Activated naive CD4-positive, alpha-beta T cell treated with anti-CD3 and anti-CD28 coated beads, Interleukin-2, amount 50 U/mL, for 16 hours (primary cell): ENCODE results near the gene PGM5.

Source experiments
- DNase-seq: peaks from one replicate; pipeline ENCODE4 v3.0.0-alpha.2; 2020

PGM5 gene

DNA sequence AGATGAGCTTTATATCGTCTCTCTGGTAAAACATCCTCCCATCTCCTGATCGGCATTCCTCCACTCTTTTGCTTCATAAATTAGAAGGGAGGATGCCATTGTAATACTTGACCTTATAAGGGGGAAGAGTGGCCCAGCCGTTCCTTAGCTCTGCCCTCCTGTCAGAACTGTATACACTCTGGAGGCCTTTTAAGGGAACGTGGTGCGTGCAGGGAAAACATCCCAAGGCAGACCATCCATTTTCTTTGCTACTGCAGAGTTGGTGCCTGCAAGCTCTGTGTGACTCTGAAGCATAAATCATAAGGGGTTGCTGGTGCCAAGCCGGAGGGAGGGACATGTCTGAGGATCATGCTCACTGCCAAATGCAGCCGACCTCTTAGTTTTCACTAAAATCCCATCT lies 90.4 kb downstream of the PGM5 start:
- DNase-seq: no peak

- no peak for DNase-seq
These were observed 91.2 kb downstream of the PGM5 start for GRCh38 chr9:68447611-68448010.

DNA sequence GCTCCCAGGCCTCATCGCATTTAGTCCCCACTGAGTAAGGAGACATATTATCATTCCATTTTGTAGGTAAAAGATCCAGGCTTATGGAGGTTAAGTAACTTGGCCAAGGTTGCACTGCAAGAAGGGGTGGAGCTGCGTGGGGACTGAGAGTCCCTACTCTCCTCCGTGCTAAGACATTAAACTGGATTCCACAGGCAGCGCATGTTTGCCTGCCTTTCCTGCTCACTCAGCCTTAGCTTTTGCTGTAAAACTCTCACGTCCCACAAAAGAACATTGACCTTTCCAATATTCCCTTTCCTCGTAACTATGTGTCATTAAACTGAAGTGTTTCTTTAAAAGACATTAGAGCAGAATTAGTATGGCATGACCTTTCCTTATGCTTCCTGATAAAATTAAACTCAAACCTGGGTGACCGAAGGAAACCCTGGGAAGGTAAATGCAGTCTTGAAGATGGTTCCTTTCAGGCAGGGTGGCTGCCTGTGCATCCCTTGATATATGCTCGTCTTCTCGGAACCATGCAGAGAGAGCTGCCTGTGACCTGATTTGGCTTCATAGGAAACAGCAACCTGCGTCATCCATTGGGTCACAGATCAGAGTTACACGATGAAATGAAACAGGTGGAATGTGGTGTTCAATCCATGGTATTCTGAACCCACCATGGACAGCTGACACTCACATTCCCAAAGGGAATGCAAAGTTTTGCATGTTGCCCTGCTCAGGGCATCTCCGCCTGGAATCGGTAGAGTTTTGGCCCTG lies 98.3 kb downstream of the PGM5 start:
- no peak for DNase-seq

DNA sequence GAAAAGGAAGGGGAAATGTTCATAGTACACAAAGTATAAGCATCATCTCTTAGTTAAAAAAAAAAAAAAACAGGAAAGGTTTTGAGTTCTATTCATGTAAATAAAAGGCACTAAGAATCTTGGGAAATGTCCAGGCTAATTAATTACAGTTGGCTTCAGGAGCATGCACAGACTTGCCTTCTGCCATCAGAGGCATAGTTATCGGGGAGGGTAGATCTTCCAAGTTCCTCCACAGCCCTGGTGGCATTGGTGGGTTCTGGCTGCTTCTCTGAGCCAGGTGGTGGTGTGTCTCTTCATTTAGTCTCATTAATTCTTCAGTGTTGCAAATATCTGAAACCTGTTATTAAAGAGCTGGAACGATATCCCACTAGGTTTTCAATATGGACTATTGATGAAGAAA lies 99.0 kb downstream of the PGM5 start:
- DNase-seq: no peak

GRCh38 chr9:68457803-68458202 lies 101.4 kb downstream of the PGM5 start:
- no peak for DNase-seq

DNA sequence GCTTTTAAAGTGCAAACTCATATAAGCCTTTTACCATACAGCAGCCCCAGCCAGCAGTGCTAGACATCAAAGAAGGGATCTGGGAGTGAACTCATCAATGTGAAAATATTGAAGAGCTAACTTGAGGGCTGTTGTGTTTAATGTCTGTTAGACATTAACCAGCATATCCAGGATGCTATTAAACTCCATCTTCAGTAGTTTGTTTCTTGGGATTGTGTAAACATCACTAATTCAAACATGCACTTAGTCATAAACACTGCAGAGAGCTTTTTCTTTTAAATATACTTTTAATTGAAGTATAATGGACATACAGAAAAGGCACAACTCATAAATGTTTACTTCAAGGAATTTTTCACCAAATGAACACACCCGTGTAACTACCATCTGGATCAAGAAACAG lies 102.5 kb downstream of the PGM5 start:
- no peak for DNase-seq

DNA sequence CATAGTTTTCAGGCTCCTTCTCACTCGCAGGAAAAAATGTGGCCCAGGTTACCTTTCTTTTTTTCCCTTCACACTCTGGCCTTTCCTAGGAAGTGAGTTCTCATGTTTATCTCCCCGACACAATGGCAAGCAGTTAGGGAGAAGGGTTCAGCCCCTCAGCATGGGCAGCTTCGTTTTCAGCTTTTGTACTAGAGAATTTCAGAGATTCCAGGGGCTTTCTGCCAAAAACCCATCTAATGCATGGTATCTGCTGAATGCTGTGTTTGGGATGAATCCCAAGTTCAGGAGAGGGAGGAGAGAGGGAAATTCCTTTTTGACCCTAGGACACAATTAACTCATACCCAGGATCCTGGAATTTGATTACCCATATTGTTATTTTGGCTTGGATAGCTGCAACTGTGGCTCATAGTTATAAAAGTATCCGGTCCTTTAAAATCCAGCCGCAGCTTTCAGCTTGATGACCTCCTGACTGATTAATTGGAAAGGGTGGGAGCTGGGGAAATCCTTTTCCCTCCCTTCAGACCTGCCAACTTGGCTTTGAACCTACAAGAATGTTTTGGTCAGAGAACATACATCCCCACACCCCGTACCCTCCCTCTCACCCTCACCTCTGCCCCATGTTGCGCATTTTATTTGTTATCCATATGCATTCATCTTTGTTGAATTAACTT lies 105.8 kb downstream of the PGM5 start:
- no peak for DNase-seq

DNA sequence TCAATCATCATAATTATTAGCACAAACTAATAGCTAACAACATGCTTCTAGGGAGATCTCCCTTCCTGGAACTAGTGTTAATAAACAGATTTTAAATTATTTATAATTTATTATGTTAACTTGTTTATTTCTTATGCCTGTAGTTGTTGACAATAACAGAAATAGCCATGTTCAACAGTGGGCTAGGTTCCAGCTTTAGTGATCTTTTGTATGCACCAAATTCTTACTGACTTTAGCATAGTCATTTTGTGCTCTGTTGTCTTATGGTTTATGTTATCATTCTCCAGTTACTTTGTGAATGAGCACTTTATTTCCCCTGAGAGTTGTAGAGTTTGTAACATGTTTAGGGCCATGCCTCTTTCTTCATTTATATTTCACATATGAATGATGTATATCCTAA lies 113.7 kb downstream of the PGM5 start:
- DNase-seq: no peak

DNA sequence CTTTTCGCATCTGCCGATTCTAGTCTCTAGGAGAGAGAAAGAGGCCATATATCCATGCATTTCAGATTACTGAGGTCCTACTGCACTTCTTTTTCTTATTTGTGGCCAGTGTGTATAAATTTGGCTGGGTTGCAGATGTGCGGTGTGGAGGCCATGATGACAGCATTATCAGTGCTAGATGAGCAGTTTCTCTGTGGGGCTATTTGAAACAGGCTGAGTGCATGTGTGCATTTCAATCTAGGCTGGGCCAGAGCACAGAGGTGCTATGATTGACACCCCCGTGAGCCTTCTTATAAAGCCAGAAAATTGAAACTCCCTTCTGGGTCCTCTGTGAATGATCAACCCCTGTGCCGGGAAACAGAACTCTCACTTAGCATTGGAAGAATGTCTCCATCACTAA lies 114.2 kb downstream of the PGM5 start:
- no peak for DNase-seq

DNA sequence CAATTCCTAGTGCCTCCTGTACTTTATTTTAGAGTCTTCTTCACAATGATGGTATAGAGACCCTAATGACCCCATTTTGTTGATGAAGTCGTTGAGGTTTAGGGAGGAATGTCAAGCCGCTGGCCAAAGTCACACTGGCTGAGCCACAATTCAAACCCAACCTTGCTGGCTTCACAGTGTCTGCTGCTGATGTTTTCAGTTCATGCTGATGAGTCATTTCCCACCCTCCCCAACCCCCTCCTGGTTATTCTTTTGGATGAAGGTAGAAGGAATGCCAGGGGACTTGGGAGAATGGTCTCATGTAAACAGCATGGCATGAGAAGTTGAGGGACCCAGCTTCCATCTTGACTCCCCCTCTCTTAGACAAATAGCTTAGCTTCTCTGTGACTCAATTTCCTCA lies 115.7 kb downstream of the PGM5 start:
- no peak for DNase-seq

GRCh38 chr9:68473790-68474189 lies 117.4 kb downstream of the PGM5 start:
- DNase-seq: no peak

DNA sequence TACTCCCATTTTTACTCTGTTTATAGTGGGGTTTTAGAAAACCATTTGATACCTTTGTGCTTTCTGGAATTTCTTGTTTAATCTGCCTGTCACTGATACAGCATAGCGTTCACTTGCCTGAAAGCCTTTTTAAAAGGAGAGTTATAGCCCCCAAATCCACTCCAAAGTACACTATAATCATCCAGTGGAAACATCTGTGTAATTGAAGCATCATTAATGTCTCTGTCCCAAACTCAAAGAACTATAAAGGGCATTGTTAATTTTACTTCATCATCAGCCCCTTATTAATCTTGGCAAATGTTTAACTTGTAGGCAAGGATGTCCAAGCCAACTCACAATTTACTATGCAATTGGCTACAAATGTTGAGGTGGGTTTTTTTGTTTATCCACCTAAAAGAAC lies 120.0 kb downstream of the PGM5 start:
- DNase-seq: no peak

- DNase-seq: no peak
These were observed 120.4 kb downstream of the PGM5 start for GRCh38 chr9:68476847-68477246.

DNA sequence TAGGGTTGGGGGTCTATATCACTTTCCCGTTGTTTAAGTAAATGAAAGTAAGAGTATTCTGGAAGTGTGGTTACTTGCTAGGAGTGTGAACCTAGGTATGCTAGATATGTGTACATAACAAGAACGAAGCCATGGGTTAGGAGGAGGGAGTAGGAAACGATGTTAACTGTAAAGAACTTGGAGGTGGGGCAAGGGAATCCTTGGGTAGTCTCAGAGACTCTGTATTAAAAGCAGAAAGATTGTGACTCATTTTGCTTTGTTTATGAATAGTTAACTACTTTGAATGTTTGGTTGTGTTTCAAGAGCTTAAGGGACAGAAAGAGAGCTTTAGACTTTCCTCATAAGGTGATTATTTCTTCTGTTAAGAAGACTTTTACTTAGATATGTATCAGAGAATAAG lies 124.4 kb downstream of the PGM5 start:
- DNase-seq: no peak

DNA sequence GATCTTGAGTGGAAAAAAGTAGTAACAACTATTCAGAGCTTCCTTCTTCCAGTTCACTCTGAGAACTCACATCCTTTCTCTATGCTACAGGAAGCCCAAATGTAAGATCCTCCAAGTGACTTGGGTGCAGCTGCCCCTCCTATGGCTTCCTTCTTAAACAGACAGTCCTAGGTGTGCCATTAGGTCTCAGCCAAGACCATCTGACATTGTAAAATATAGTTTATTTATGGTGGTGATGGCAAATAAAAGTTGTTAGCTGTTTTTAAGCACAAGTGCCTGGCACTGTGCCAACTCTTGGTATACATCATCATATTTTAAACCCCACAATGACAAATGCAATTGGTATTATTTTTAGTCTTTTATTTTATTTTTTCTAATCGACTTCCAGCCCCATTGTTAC lies 126.1 kb downstream of the PGM5 start:
- DNase-seq: no peak

- no peak for DNase-seq
These were observed 131.7 kb downstream of the PGM5 start for GRCh38 chr9:68488126-68488525.

DNA sequence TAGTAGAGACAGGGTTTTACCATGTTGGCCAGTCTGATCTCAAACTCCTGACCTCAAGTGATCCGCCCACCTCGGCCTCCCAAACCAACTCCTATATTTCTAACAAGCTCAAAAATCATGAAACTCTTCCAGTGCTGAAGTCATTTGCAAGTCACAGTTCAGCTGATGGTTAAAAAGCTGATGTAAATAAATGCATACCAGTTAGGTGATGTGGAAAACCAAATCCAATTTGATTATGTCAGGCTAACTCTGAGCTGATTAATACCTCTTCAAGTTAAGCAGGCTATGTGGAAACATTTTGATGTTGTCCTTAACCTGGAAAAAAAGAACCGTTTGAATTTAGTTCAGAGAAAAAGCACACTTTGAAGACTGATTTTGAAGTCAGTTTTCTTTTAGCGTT lies 133.2 kb downstream of the PGM5 start:
- DNase-seq: no peak

GRCh38 chr9:68492806-68493205 lies 136.4 kb downstream of the PGM5 start:
- no peak for DNase-seq

DNA sequence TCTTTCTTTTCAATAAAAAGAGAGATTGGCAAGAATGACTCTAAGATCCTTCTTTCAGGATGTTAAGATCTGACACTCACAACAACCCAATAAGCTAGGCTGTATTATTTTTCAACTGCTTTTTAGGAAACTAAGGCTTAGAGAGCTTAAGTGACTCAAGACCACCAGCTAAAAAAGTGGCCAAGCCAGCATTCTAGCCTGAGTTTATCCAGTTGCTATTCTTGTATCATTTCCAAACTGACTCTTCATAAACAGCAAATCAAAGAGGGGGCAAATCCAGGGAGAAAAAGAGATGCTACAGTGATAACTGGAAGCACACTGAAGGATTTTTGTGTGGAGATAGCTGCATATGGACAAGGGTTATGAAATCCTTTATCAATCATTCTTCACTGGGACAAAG lies 137.1 kb downstream of the PGM5 start:
- no peak for DNase-seq

DNA sequence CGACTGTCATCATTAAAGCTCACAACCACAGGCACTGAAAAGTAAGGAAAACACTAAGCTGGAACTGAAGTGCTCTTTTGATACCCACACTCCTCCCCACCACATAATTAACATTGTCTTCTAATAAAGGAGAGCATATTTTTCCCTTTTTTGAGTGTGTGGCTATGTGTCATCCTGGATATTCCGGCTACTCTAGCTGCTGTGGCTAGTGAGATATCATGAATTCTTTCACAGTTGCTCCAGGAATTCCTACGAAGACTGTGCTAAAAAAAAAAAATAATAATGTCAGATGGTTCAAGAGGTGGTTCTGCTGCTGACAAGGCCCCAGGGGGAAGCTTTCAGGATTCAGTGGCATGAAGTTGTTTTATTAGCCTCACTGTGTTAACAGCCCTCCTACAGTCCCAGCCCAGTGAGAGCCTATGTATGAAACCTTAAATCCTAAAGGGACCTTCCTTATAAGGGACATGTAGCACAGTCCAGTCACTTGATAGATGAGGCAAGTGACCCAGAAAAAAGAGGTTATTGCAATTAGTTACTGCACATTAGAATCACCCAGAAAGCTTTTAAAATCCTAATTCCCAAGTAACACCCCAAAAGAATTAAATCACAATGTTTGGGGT lies 137.7 kb downstream of the PGM5 start:
- no peak for DNase-seq

DNA sequence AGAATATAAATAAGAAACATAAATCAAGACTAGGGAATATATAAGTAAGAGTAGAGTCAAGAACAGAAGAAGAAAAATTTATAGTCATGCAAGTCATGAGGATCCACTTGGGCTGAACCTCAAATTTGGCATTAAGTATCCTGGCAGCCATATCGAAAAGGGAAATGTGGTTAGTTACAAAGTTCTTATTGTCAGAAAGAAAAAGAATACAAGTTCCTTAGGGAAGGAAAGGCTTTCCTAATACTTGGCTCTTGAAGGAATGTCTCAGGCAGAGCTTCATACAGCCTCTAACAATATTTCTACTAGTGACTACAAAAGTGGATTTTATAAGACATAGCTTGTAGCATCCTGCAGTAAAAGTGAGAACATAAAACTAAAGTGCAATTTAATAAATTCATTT lies 138.8 kb downstream of the PGM5 start:
- DNase-seq: no peak

GRCh38 chr9:68496356-68496755 lies 139.9 kb downstream of the PGM5 start:
- no peak for DNase-seq

- no peak for DNase-seq
These were observed 141.2 kb downstream of the PGM5 start for GRCh38 chr9:68497629-68498028.

GRCh38 chr9:68498816-68499215 lies 142.4 kb downstream of the PGM5 start:
- DNase-seq: no peak
